GM23338 (cell line): ENCODE data around the gene SLC2A8. TPM values are rescaled to one million over a fixed set of nuclear protein-coding genes. Genes with fewer than 3 reads are reported as not detected.
A peak's percentile ranks its signal among the peaks of the same experiment; 100 is the strongest.

Experiments
- ATAC-seq: fragments of 200-7000 bp; cut with Tn5 transposase; 3 replicates; pipeline ENCODE4 v1.9.1; 2020
- DNase-seq: peaks from one replicate; pipeline ENCODE4 v3.0.0-alpha.2; 2015; ENCODE audit warnings: low spot score
- H2AFZ ChIP-seq: fragments of 200-600 bp; sonication (generic); 2 replicates; pipeline ENCODE4 v1.8.0; 2016; ENCODE audit warnings: antibody characterized with exemption, mild to moderate bottlenecking, moderate library complexity
- H3F3A ChIP-seq: fragments of 200-600 bp; sonication (generic); replicated peaks from 2 replicates; pipeline ENCODE4 v1.8.0; 2017; ENCODE audit warnings: antibody characterized with exemption, mixed run types, low read depth
- H3K27ac ChIP-seq: fragments of 200-600 bp; sonication (generic); 2 replicates; pipeline ENCODE4 v1.6.1; 2016; ENCODE audit warnings: low read depth
- H3K27me3 ChIP-seq: fragments of 200-600 bp; sonication (generic); 2 replicates; pipeline ENCODE4 v1.8.0; 2016; ENCODE audit warnings: mild to moderate bottlenecking, mixed run types, moderate library complexity; ENCODE audit not compliant: insufficient read depth
- H3K36me3 ChIP-seq: fragments of 200-600 bp; sonication (generic); 2 replicates; pipeline ENCODE4 v1.8.0; 2016; ENCODE audit warnings: mild to moderate bottlenecking; ENCODE audit not compliant: insufficient read depth
- H3K4me1 ChIP-seq: fragments of 200-600 bp; sonication (generic); 2 replicates; pipeline ENCODE4 v1.8.0; 2016; ENCODE audit warnings: mild to moderate bottlenecking, moderate library complexity; ENCODE audit not compliant: insufficient read depth
- H3K4me2 ChIP-seq: fragments of 200-600 bp; sonication (generic); 2 replicates; pipeline ENCODE4 v1.7.1; 2017; ENCODE audit warnings: mixed run types
- H3K4me3 ChIP-seq: fragments of 200-600 bp; sonication (generic); 2 replicates; pipeline ENCODE4 v1.6.1; 2016; ENCODE audit warnings: mixed run types
- H3K79me2 ChIP-seq: fragments of 200-600 bp; sonication (generic); replicated peaks from 2 replicates; pipeline ENCODE4 v1.8.0; 2017; ENCODE audit warnings: mild to moderate bottlenecking; ENCODE audit not compliant: insufficient read depth
- H3K9me2 ChIP-seq: fragments of 200-600 bp; sonication (generic); 2 replicates; pipeline ENCODE4 v1.8.0; 2017; ENCODE audit not compliant: insufficient read depth
- H4K20me1 ChIP-seq: fragments of 200-600 bp; sonication (generic); replicated peaks from 2 replicates; pipeline ENCODE4 v1.8.0; 2017; ENCODE audit warnings: mild to moderate bottlenecking; ENCODE audit not compliant: insufficient read depth
- H3K27ac Mint-ChIP-seq: 2 replicates; pipeline ENCODE4 v1.8.0; 2020; ENCODE audit warnings: inconsistent platforms, mild to moderate bottlenecking, moderate library complexity, mixed read lengths
- H3K27me3 Mint-ChIP-seq: 3 replicates; pipeline ENCODE4 v1.8.0; 2022; ENCODE audit warnings: low read depth, mild to moderate bottlenecking, moderate library complexity, mixed read lengths, inconsistent platforms; ENCODE audit not compliant: insufficient read depth, poor library complexity
- H3K36me3 Mint-ChIP-seq: 3 replicates; pipeline ENCODE4 v1.8.0; 2021; ENCODE audit warnings: low read depth, mild to moderate bottlenecking, inconsistent platforms, moderate library complexity, mixed read lengths
- H3K4me1 Mint-ChIP-seq: 3 replicates; pipeline ENCODE4 v1.8.0; 2020; ENCODE audit warnings: mild to moderate bottlenecking, inconsistent platforms, mixed read lengths
- H3K4me3 Mint-ChIP-seq: 3 replicates; pipeline ENCODE4 v1.8.0; 2021; ENCODE audit warnings: moderate library complexity, mild to moderate bottlenecking, inconsistent platforms, mixed read lengths
- H3K9me3 Mint-ChIP-seq: 3 replicates; pipeline ENCODE4 v1.8.0; 2020; ENCODE audit warnings: moderate library complexity, mild to moderate bottlenecking, inconsistent platforms, mixed read lengths
- CREB1 ChIP-seq: fragments of 250-450 bp; sonication (Bioruptor Pico); IDR thresholded peaks from 2 replicates; pipeline ENCODE4 v1.5.0; 2020; ENCODE audit warnings: low read depth, mild to moderate bottlenecking, moderate library complexity
- ETS1 ChIP-seq: IDR thresholded peaks from 2 replicates; pipeline ENCODE4 v1.6.1; 2016; ENCODE audit warnings: antibody characterized with exemption
- EZH2 ChIP-seq: fragments of 200-600 bp; sonication (generic); IDR thresholded peaks from one replicate; pipeline ENCODE4 v1.8.0; 2017; ENCODE audit warnings: antibody characterized with exemption, mild to moderate bottlenecking, low read depth; ENCODE audit not compliant: unreplicated experiment
- EZH2phosphoT487 ChIP-seq: fragments of 200-600 bp; sonication (generic); IDR thresholded peaks from one replicate; pipeline ENCODE4 v1.8.1; 2018; ENCODE audit warnings: antibody characterized with exemption; ENCODE audit not compliant: unreplicated experiment
- JUNB ChIP-seq: IDR thresholded peaks from one replicate; pipeline ENCODE4 v1.6.1; 2016; ENCODE audit warnings: antibody characterized with exemption; ENCODE audit not compliant: unreplicated experiment
- NANOG ChIP-seq: IDR thresholded peaks from 2 replicates; pipeline ENCODE4 v1.6.1; 2016; ENCODE audit warnings: antibody characterized with exemption, borderline replicate concordance
- POLR2AphosphoS5 ChIP-seq: IDR thresholded peaks from 2 replicates; pipeline ENCODE4 v1.6.1; 2016; ENCODE audit warnings: antibody characterized with exemption, low read depth
- STAT1 ChIP-seq: IDR thresholded peaks from one replicate; pipeline ENCODE4 v1.6.1; 2016; ENCODE audit warnings: antibody characterized with exemption; ENCODE audit not compliant: unreplicated experiment
- ZNF331 ChIP-seq: fragments of 250-450 bp; sonication (Bioruptor Pico); IDR thresholded peaks from 2 replicates; pipeline ENCODE4 v1.5.0; 2020; ENCODE audit warnings: low read depth, mild to moderate bottlenecking, moderate library complexity
- polyA plus RNA-seq: library from polyadenylated mRNA; unstranded; fragments of >200 nt; fragmentation: Nextera tagmentation; extraction: Ambion mirVana; gene quantifications from 2 replicates; pipeline ENCODE4 v1.2.1, GENCODE V29; 2016
- total RNA-seq: library from RNA; depleted of rRNA; stranded (reverse); fragments of >200 nt; shearing (Covaris generic); gene quantifications from 2 replicates; pipeline ENCODE4 v1.2.3, GENCODE V29; 2014
- TF ChIP-seq, protein P1 (sequence below), 2 experiments: fragments of 200-600 bp in 1 of 2; sonication (generic) in 1 of 2; conservative IDR thresholded peaks; 2 replicates each; pipeline versions ENCODE4 v1.5.1 to v1.6.1; 2016 to 2017; ENCODE audit warnings: antibody characterized with exemption in 2 of 2, low read depth in 2 of 2, mild to moderate bottlenecking in 2 of 2, moderate library complexity in 1 of 2

The SLC2A8 gene
- total and polyA plus RNA-seq, 2 experiments from 2014 or later = 16.3 to 34.1 TPM

- Mint-ChIP-seq H3K9me3 (no peaks in the 10 kb centered on the region; the same call in 2 of the 3 replicates), H3K4me3 (peak overlapping the region; percentile 35; the same call in 2 of the 3 replicates), H3K4me1 (peaks cover 32% of the 10 kb centered on the region), H3K27ac (peak overlapping the region; percentile 98), H3K27me3 (peaks cover 1% of the 10 kb centered on the region), H3K36me3 (no peaks in the 10 kb centered on the region; the same call in 2 of the 3 replicates)
- DNase-seq = peak; percentile 75
- Histone ChIP-seq H3K9me2 (no peaks in the 10 kb centered on the region), H3K27me3 (no peaks in the 10 kb centered on the region), H3F3A (no peaks in the 10 kb centered on the region), H2AFZ (no peak overlapping the region), H3K79me2 (no peaks in the 10 kb centered on the region), H3K27ac (peak overlapping the region; percentile 57; the same call in 1 of the 2 replicates), H3K4me2 (peak overlapping the region; percentile 34; the same call in 1 of the 2 replicates), H3K36me3 (peaks cover 5% of the 10 kb centered on the region; the same call in 1 of the 2 replicates), H4K20me1 (no peaks in the 10 kb centered on the region), H3K4me3 (no peak overlapping the region), H3K4me1 (peaks cover 11% of the 10 kb centered on the region; the same call in 1 of the 2 replicates)
- ATAC-seq = peak; percentile 90
- TF ChIP-seq CREB1 (CRISPR knock-in tag) = peak; percentile 49
- no peak for TF ChIP-seq EZH2
Observed at GRCh38 chr9:127353882-127354281, 43.1 kb upstream of the SLC2A8 start.

DNA sequence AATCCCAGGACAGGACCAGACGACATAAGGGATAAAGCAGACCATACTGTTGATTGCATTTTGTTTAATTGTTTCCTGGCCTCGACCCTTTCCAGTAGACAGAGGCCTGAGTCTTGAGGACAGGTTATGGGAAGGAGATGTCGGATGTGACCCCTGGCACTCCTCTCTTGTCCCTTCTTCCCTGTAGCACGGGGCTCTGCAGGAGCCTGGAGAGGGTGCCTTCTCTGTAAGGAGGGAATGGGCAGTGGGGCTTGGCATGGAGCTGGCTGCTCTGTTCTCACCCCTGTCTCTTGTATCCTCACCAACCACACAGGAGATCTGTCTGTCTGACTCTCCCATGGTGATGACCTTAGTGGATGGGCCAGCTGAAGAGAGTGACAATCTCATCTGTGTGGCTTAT lies 40.1 kb upstream of the SLC2A8 start:
- Histone ChIP-seq H3F3A (no peaks in the 10 kb centered on the region), H3K79me2 (no peaks in the 10 kb centered on the region), H4K20me1 (no peaks in the 10 kb centered on the region), H3K27me3 (no peaks in the 10 kb centered on the region), H2AFZ (no peak overlapping the region), H3K9me2 (no peaks in the 10 kb centered on the region), H3K4me1 (peaks cover 11% of the 10 kb centered on the region; the same call in 1 of the 2 replicates), H3K36me3 (peaks cover 5% of the 10 kb centered on the region; the same call in 1 of the 2 replicates), H3K4me3 (no peak overlapping the region), H3K4me2 (no peak overlapping the region), H3K27ac (no peak overlapping the region)
- H3K9me3 Mint-ChIP-seq = no peaks in the 10 kb centered on the region; the same call in 2 of the 3 replicates
- no peak overlapping the region for H3K27ac Mint-ChIP-seq
- no peak overlapping the region for H3K4me3 Mint-ChIP-seq
- no peaks in the 10 kb centered on the region; the same call in 2 of the 3 replicates for H3K36me3 Mint-ChIP-seq
- no peak for ATAC-seq
- TF ChIP-seq CREB1 (CRISPR knock-in tag) (no peak), STAT1 (no peak), ETS1 (no peak), POLR2AphosphoS5 (no peak), EZH2phosphoT487 (no peak), NANOG (no peak), ZNF331 (CRISPR knock-in tag) (no peak), EZH2 (no peak), JUNB (no peak)
- peaks cover 1% of the 10 kb centered on the region for H3K27me3 Mint-ChIP-seq
- no peak for DNase-seq
- H3K4me1 Mint-ChIP-seq = peaks cover 32% of the 10 kb centered on the region

GRCh38 chr9:127358023-127358535 lies 38.9 kb upstream of the SLC2A8 start:
- Histone ChIP-seq H3K27me3 (no peaks in the 10 kb centered on the region), H3K9me2 (no peaks in the 10 kb centered on the region), H3K4me3 (no peak overlapping the region), H3K27ac (no peak overlapping the region), H3K4me1 (peaks cover 11% of the 10 kb centered on the region; the same call in 1 of the 2 replicates), H4K20me1 (no peaks in the 10 kb centered on the region), H3K79me2 (no peaks in the 10 kb centered on the region), H2AFZ (no peak overlapping the region), H3K36me3 (peaks cover 5% of the 10 kb centered on the region; the same call in 1 of the 2 replicates), H3F3A (no peaks in the 10 kb centered on the region), H3K4me2 (no peak overlapping the region)
- Mint-ChIP-seq H3K27me3 (peaks cover 1% of the 10 kb centered on the region), H3K4me1 (peaks cover 23% of the 10 kb centered on the region), H3K4me3 (no peak overlapping the region), H3K36me3 (no peaks in the 10 kb centered on the region; the same call in 2 of the 3 replicates), H3K27ac (no peak overlapping the region; the same call in 1 of the 2 replicates), H3K9me3 (no peaks in the 10 kb centered on the region; the same call in 2 of the 3 replicates)
- TF ChIP-seq ETS1 (no peak), POLR2AphosphoS5 (no peak), STAT1 (no peak), EZH2 (no peak), CREB1 (CRISPR knock-in tag) (no peak)
- TF ChIP-seq, protein P1, sequence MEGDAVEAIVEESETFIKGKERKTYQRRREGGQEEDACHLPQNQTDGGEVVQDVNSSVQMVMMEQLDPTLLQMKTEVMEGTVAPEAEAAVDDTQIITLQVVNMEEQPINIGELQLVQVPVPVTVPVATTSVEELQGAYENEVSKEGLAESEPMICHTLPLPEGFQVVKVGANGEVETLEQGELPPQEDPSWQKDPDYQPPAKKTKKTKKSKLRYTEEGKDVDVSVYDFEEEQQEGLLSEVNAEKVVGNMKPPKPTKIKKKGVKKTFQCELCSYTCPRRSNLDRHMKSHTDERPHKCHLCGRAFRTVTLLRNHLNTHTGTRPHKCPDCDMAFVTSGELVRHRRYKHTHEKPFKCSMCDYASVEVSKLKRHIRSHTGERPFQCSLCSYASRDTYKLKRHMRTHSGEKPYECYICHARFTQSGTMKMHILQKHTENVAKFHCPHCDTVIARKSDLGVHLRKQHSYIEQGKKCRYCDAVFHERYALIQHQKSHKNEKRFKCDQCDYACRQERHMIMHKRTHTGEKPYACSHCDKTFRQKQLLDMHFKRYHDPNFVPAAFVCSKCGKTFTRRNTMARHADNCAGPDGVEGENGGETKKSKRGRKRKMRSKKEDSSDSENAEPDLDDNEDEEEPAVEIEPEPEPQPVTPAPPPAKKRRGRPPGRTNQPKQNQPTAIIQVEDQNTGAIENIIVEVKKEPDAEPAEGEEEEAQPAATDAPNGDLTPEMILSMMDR (conservative IDR thresholded peaks at IDR 0.05; ENCODE audit: low read depth in 2 of 2) = no peak
- DNase-seq = no peak
- ATAC-seq = no peak
